Liver (tissue), 3 donors: ENCODE measurements around the gene FAM20C.

Experiments
- ATF3 ChIP-seq: IDR thresholded peaks from 2 replicates; pipeline ENCODE4 v1.6.1; 2016; ENCODE audit warnings: antibody characterized with exemption
- CTCF ChIP-seq: fragments of 150-350 bp; IDR thresholded peaks from 2 replicates; pipeline ENCODE4 v1.5.1; 2017; ENCODE audit warnings: improper control_type of control experiment, low read depth, low read length; ENCODE audit not compliant: missing input control
- EGR1 ChIP-seq, 2 donors: IDR thresholded peaks; 2 replicates each; pipeline ENCODE4 v1.6.1; 2016 to 2018; ENCODE audit warnings: antibody characterized with exemption in 2 of 2, low read depth in 2 of 2
- FOXA1 ChIP-seq: IDR thresholded peaks from 2 replicates; pipeline ENCODE4 v1.6.1; 2016; ENCODE audit warnings: antibody characterized with exemption
- HNF4A ChIP-seq, 2 donors: conservative IDR thresholded peaks; 2 replicates each; pipeline ENCODE4 v1.6.1; 2016; ENCODE audit warnings: antibody characterized with exemption in 2 of 2, mild to moderate bottlenecking in 2 of 2
- MAX ChIP-seq: IDR thresholded peaks from 2 replicates; pipeline ENCODE4 v1.6.1; 2016; ENCODE audit warnings: antibody characterized with exemption
- RAD21 ChIP-seq, 2 donors: IDR thresholded peaks; 2 replicates each; pipeline ENCODE4 v1.6.1; 2016; ENCODE audit warnings: antibody characterized with exemption in 2 of 2, mild to moderate bottlenecking in 2 of 2
- REST ChIP-seq: IDR thresholded peaks from 2 replicates; pipeline ENCODE4 v1.6.1; 2016; ENCODE audit warnings: antibody characterized with exemption, mild to moderate bottlenecking
- SP1 ChIP-seq: IDR thresholded peaks from 2 replicates; pipeline ENCODE4 v1.6.1; 2018; ENCODE audit warnings: antibody characterized with exemption, mild to moderate bottlenecking
- TAF1 ChIP-seq: conservative IDR thresholded peaks from 2 replicates; pipeline ENCODE4 v1.6.1; 2016; ENCODE audit warnings: antibody characterized with exemption, mild to moderate bottlenecking
- YY1 ChIP-seq: IDR thresholded peaks from 2 replicates; pipeline ENCODE4 v1.6.1; 2016; ENCODE audit warnings: antibody characterized with exemption, mild to moderate bottlenecking
- donor health status: healthy.
- donor health status: healthy.

GRCh38 chr7:183496-184292 lies 8.7 kb upstream of the FAM20C start:
- TF ChIP-seq CTCF (no peak), RAD21 (IDR thresholded peaks at IDR 0.05) (no peak), SP1 (no peak), MAX (no peak), REST (no peak), HNF4A (conservative IDR thresholded peaks at IDR 0.05) (no peak), TAF1 (no peak), ATF3 (no peak), FOXA1 (no peak), EGR1 (IDR thresholded peaks at IDR 0.05; ENCODE audit: low read depth in 2 of 2) (no peak), YY1 (no peak)
